ENCODE data around the gene DZIP1. TPM values are rescaled to one million over a fixed set of nuclear protein-coding genes. Genes with fewer than 3 reads are reported as not detected.

Gene DZIP1
- total RNA-seq, 1 experiment from 2014 or later = not detected

- Histone ChIP-seq H3K27ac (ENCODE audit: low read length) (no peak overlapping the region), H4K20me1 (ENCODE audit: insufficient read depth, low read depth, low read length) (no peaks in the 10 kb centered on the region), H3K4me2 (ENCODE audit: low read depth, low read length, poor library complexity, severe bottlenecking) (no peak overlapping the region), H3K9ac (ENCODE audit: low read length) (no peak overlapping the region), H3K36me3 (ENCODE audit: insufficient read depth, low read length) (no peaks in the 10 kb centered on the region), H3K4me1 (ENCODE audit: low read length) (no peaks in the 10 kb centered on the region), H3K27me3 (ENCODE audit: low read length) (no peaks in the 10 kb centered on the region), H3K4me3 (ENCODE audit: low read length) (no peak overlapping the region), H3K9me3 (ENCODE audit: low read length) (no peaks in the 10 kb centered on the region), H3K79me2 (ENCODE audit: low read length) (no peaks in the 10 kb centered on the region), H2AFZ (ENCODE audit: low read length) (no peak overlapping the region), H3K9me2 (replicated peaks; ENCODE audit: insufficient read depth, low read length) (no peaks in the 10 kb centered on the region)
- DNase-seq = no peak
Observed at GRCh38 chr13:95564091-95564490, 80.4 kb downstream of the DZIP1 start.

DNA sequence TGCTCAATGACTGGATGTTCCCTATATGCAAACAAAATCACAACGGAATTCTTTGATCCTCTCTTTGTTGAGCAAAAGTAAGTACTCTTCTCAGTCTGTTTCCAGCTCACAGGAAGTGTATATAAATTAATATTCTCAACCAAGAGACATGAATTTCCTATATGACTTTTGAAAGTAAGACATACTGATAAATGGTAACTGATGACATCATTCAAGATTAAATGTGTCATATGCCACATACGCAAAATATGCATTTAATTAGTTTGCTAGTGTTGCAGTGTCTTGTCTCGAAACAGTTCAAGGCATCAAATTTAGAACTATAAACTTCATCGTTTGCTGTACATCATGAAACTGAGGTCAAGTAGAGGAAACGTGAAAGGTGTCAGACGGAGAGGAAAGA, 84.1 kb downstream of the DZIP1 start:
- H3K4me2 ChIP-seq (ENCODE audit: low read depth, low read length, poor library complexity, severe bottlenecking) = no peak overlapping the region

DNA sequence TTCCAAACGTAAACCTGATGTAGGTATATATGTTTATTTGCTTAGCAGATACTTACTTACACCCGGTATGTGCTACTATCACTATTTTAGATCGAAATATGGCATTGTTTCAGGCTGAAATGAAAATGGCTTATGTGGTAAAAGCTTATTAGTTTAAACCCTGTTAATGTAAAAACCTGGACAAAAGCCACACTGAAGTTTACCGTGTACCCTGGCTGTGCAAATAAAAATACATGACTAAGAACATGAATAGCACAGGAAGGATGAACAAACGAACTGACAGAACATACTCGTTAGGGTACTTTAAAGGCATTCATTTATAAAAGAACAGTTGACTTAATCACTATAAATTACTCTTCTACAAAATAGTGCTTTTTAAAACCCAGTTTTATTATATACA, 85.4 kb downstream of the DZIP1 start:
- no peak overlapping the region for H3K4me2 ChIP-seq (ENCODE audit: low read depth, low read length, poor library complexity, severe bottlenecking)
- H3K9ac ChIP-seq (ENCODE audit: low read length) = no peak overlapping the region
- no peaks in the 10 kb centered on the region for H3K9me2 ChIP-seq (replicated peaks; ENCODE audit: insufficient read depth, low read length)
- no peak overlapping the region for H3K27ac ChIP-seq (ENCODE audit: low read length)
- H3K4me3 ChIP-seq (ENCODE audit: low read length) = no peak overlapping the region
- H3K27me3 ChIP-seq (ENCODE audit: low read length) = no peaks in the 10 kb centered on the region
- no peaks in the 10 kb centered on the region for H3K9me3 ChIP-seq (ENCODE audit: low read length)
- H3K4me1 ChIP-seq (ENCODE audit: low read length) = no peaks in the 10 kb centered on the region
- H4K20me1 ChIP-seq (ENCODE audit: insufficient read depth, low read depth, low read length) = no peaks in the 10 kb centered on the region
- no peak overlapping the region for H2AFZ ChIP-seq (ENCODE audit: low read length)
- no peaks in the 10 kb centered on the region for H3K79me2 ChIP-seq (ENCODE audit: low read length)
- no peaks in the 10 kb centered on the region for H3K36me3 ChIP-seq (ENCODE audit: insufficient read depth, low read length)
- DNase-seq = no peak

More for the DNA sequence above, 84.1 kb downstream of the DZIP1 start:
- Histone ChIP-seq H3K9me3 (ENCODE audit: low read length) (no peaks in the 10 kb centered on the region), H3K4me3 (ENCODE audit: low read length) (no peak overlapping the region), H3K9me2 (replicated peaks; ENCODE audit: insufficient read depth, low read length) (no peaks in the 10 kb centered on the region), H4K20me1 (ENCODE audit: insufficient read depth, low read depth, low read length) (no peaks in the 10 kb centered on the region), H2AFZ (ENCODE audit: low read length) (no peak overlapping the region), H3K9ac (ENCODE audit: low read length) (no peak overlapping the region), H3K27me3 (ENCODE audit: low read length) (no peaks in the 10 kb centered on the region), H3K79me2 (ENCODE audit: low read length) (no peaks in the 10 kb centered on the region), H3K36me3 (ENCODE audit: insufficient read depth, low read length) (no peaks in the 10 kb centered on the region), H3K4me1 (ENCODE audit: low read length) (no peaks in the 10 kb centered on the region), H3K27ac (ENCODE audit: low read length) (no peak overlapping the region)
- DNase-seq = no peak

DNA sequence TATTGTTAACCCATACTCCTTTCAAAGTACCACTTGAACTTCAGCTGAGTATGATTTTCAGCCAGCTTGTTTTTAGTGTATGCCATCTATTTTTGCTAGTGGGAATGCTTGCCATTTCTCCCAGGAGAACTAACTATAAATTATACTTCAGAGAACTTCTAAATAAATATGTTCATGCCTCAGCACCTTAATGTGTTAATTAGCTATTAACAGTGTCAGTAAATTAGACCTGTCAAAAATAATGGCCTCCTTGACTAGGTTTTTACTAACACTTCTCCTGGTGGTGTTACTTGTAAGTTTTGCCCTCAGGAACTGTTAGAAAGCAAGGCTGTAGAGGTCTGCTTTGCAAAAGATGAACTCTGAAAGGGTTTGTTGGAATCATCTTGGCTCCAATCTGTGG, 87.5 kb downstream of the DZIP1 start:
- H4K20me1 ChIP-seq (ENCODE audit: insufficient read depth, low read depth, low read length) = no peaks in the 10 kb centered on the region
- no peaks in the 10 kb centered on the region for H3K4me1 ChIP-seq (ENCODE audit: low read length)
- H3K4me3 ChIP-seq (ENCODE audit: low read length) = no peak overlapping the region
- H3K27me3 ChIP-seq (ENCODE audit: low read length) = no peaks in the 10 kb centered on the region
- no peaks in the 10 kb centered on the region for H3K79me2 ChIP-seq (ENCODE audit: low read length)
- H3K9ac ChIP-seq (ENCODE audit: low read length) = no peak overlapping the region
- H3K36me3 ChIP-seq (ENCODE audit: insufficient read depth, low read length) = no peaks in the 10 kb centered on the region
- no peaks in the 10 kb centered on the region for H3K9me3 ChIP-seq (ENCODE audit: low read length)
- no peak for DNase-seq
- no peaks in the 10 kb centered on the region for H3K9me2 ChIP-seq (replicated peaks; ENCODE audit: insufficient read depth, low read length)
- H3K27ac ChIP-seq (ENCODE audit: low read length) = no peak overlapping the region
- H3K4me2 ChIP-seq (ENCODE audit: low read depth, low read length, poor library complexity, severe bottlenecking) = no peak overlapping the region
- no peak overlapping the region for H2AFZ ChIP-seq (ENCODE audit: low read length)

DNA sequence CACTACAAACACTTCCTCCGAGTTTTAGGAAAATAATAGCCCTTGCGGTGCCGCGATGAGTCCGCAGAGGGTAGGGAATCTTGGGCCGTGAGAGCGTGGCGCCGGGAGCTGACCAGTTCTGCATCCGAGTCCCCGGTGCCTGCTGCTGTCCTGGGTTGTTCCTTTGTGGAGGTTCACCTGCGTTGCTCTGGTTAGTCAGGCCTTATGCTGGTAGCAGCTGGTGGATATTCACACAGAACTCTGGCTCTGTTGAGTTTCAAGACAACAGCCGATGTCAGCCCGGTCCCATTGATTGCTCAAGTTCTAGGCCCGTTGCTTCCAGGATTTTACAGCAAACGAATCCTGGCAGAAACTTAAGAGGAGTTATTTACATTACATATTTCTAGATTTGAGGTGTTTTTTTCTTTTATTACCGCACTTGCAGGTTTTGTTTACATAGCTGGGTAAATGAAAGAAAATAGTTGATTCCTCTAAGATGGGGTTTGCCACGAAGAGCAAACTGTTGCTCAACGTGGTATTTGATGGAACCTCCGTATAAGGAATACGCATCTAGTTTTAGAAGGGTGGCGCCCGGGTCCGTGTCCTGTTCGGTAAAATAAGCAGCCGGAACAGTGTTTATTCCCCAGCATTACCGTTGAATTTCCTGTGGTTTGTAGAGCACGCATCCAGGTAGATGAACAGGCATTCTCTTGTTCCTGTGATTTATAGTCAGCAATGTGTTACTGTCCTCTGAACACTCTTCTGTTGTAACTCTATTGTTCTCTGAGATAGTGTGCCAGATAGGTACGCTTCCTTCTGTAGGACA, 90.7 kb downstream of the DZIP1 start:
- H3K27me3 ChIP-seq (ENCODE audit: low read length) = no peaks in the 10 kb centered on the region
- H4K20me1 ChIP-seq (ENCODE audit: insufficient read depth, low read depth, low read length) = no peaks in the 10 kb centered on the region
- H3K4me1 ChIP-seq (ENCODE audit: low read length) = no peaks in the 10 kb centered on the region
- H3K79me2 ChIP-seq (ENCODE audit: low read length) = no peaks in the 10 kb centered on the region
- H3K27ac ChIP-seq (ENCODE audit: low read length) = no peak overlapping the region
- no peak overlapping the region for H3K9ac ChIP-seq (ENCODE audit: low read length)
- no peaks in the 10 kb centered on the region for H3K9me2 ChIP-seq (replicated peaks; ENCODE audit: insufficient read depth, low read length)
- no peak for DNase-seq
- H3K4me3 ChIP-seq (ENCODE audit: low read length) = no peak overlapping the region
- no peaks in the 10 kb centered on the region for H3K9me3 ChIP-seq (ENCODE audit: low read length)
- no peaks in the 10 kb centered on the region for H3K36me3 ChIP-seq (ENCODE audit: insufficient read depth, low read length)
- no peak overlapping the region for H3K4me2 ChIP-seq (ENCODE audit: low read depth, low read length, poor library complexity, severe bottlenecking)
- H2AFZ ChIP-seq (ENCODE audit: low read length) = no peak overlapping the region

- Histone ChIP-seq H3K36me3 (ENCODE audit: insufficient read depth, low read length) (no peaks in the 10 kb centered on the region), H2AFZ (ENCODE audit: low read length) (no peak within 1 kb of the TSS), H3K9ac (ENCODE audit: low read length) (no peak within 1 kb of the TSS), H3K4me1 (ENCODE audit: low read length) (no peaks in the 10 kb centered on the region), H3K4me2 (ENCODE audit: low read depth, low read length, poor library complexity, severe bottlenecking) (no peak within 1 kb of the TSS), H4K20me1 (ENCODE audit: insufficient read depth, low read depth, low read length) (no peaks in the 10 kb centered on the region), H3K27ac (ENCODE audit: low read length) (no peak within 1 kb of the TSS), H3K4me3 (ENCODE audit: low read length) (no peak within 1 kb of the TSS), H3K9me3 (ENCODE audit: low read length) (no peaks in the 10 kb centered on the region), H3K79me2 (ENCODE audit: low read length) (no peaks in the 10 kb centered on the region), H3K9me2 (replicated peaks; ENCODE audit: insufficient read depth, low read length) (no peaks in the 10 kb centered on the region), H3K27me3 (ENCODE audit: low read length) (no peaks in the 10 kb centered on the region)
- no peak for DNase-seq
Observed at GRCh38 chr13:95552539-95553441, 91.7 kb downstream of the DZIP1 start, which contains the start of gene CLDN10. Gene CLDN10 (plus strand): TSS chr13:95552720. CDS start chr13:95552754, 34 bp downstream.

GRCh38 chr13:95552208-95552538, 92.3 kb downstream of the DZIP1 start:
- H3K9ac ChIP-seq (ENCODE audit: low read length) = no peak overlapping the region
- no peaks in the 10 kb centered on the region for H3K36me3 ChIP-seq (ENCODE audit: insufficient read depth, low read length)
- no peaks in the 10 kb centered on the region for H3K27me3 ChIP-seq (ENCODE audit: low read length)
- no peak overlapping the region for H3K4me3 ChIP-seq (ENCODE audit: low read length)
- H3K79me2 ChIP-seq (ENCODE audit: low read length) = no peaks in the 10 kb centered on the region
- no peak overlapping the region for H3K27ac ChIP-seq (ENCODE audit: low read length)
- no peaks in the 10 kb centered on the region for H3K9me2 ChIP-seq (replicated peaks; ENCODE audit: insufficient read depth, low read length)
- H2AFZ ChIP-seq (ENCODE audit: low read length) = no peak overlapping the region
- no peaks in the 10 kb centered on the region for H4K20me1 ChIP-seq (ENCODE audit: insufficient read depth, low read depth, low read length)
- no peak overlapping the region for H3K4me2 ChIP-seq (ENCODE audit: low read depth, low read length, poor library complexity, severe bottlenecking)
- H3K9me3 ChIP-seq (ENCODE audit: low read length) = no peaks in the 10 kb centered on the region
- no peaks in the 10 kb centered on the region for H3K4me1 ChIP-seq (ENCODE audit: low read length)
- no peak for DNase-seq

DNA sequence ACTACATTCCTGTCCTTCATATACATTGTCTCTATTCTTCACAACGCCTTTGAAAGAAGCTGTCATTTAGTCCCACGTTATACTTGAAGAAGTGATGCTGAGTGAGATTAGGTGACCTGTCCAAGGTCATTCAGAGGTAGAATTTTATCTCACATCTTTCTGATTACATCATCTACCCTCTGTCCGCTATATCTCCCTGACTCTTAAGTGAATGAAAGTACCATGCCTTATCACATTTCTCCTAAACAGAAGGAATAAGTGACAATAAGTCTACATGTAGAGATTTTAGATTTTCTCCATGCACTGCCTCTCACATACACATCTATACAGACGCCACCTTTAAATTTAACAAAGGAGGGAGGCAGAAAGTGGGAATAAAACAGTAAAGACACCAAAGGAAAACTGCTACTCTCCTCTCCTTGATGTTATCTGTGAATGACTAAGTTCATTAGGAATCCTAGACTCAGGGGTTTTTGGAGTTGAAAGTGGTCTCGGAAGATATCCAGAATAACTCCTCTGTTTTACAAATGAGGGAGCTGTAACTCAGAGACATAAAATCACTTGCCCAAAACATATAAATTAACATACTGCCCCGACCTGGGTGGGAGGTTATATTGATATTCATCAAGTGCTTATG, 96.9 kb downstream of the DZIP1 start:
- no peak overlapping the region for H3K4me2 ChIP-seq (ENCODE audit: low read depth, low read length, poor library complexity, severe bottlenecking)
- no peaks in the 10 kb centered on the region for H3K9me3 ChIP-seq (ENCODE audit: low read length)
- H4K20me1 ChIP-seq (ENCODE audit: insufficient read depth, low read depth, low read length) = no peaks in the 10 kb centered on the region
- no peaks in the 10 kb centered on the region for H3K27me3 ChIP-seq (ENCODE audit: low read length)
- no peaks in the 10 kb centered on the region for H3K4me1 ChIP-seq (ENCODE audit: low read length)
- H3K4me3 ChIP-seq (ENCODE audit: low read length) = no peak overlapping the region
- DNase-seq = no peak
- H3K9me2 ChIP-seq (replicated peaks; ENCODE audit: insufficient read depth, low read length) = no peaks in the 10 kb centered on the region
- no peaks in the 10 kb centered on the region for H3K36me3 ChIP-seq (ENCODE audit: insufficient read depth, low read length)
- H3K9ac ChIP-seq (ENCODE audit: low read length) = no peak overlapping the region
- H2AFZ ChIP-seq (ENCODE audit: low read length) = no peak overlapping the region
- no peaks in the 10 kb centered on the region for H3K79me2 ChIP-seq (ENCODE audit: low read length)
- no peak overlapping the region for H3K27ac ChIP-seq (ENCODE audit: low read length)

All from Karpas-422 (cell line).